Esophagus muscularis mucosa (tissue), 3 donors: ENCODE measurements around the gene LDAH.

Experiments
- POLR2A ChIP-seq: fragments of 450-650 bp; IDR thresholded peaks from one replicate; pipeline ENCODE4 v1.6.1; 2017; ENCODE audit warnings: antibody characterized with exemption, moderate library complexity, mild to moderate bottlenecking, low read depth
- POLR2AphosphoS5 ChIP-seq, 2 donors: sonication (generic); formaldehyde crosslinking; IDR thresholded peaks; one replicate each; pipeline ENCODE4 v1.6.1; 2017; ENCODE audit warnings: antibody characterized with exemption in 2 of 2
- TF ChIP-seq, protein P1 (sequence below), 3 experiments: fragments of 200-600 bp in 2 of 3; fragments of 450-650 bp in 1 of 3; sonication (generic) in 2 of 3; IDR thresholded peaks; one replicate each; pipeline ENCODE4 v1.5.1; 2017 to 2019; ENCODE audit warnings: antibody characterized with exemption in 3 of 3, mild to moderate bottlenecking in 2 of 3, moderate library complexity in 1 of 3

DNA sequence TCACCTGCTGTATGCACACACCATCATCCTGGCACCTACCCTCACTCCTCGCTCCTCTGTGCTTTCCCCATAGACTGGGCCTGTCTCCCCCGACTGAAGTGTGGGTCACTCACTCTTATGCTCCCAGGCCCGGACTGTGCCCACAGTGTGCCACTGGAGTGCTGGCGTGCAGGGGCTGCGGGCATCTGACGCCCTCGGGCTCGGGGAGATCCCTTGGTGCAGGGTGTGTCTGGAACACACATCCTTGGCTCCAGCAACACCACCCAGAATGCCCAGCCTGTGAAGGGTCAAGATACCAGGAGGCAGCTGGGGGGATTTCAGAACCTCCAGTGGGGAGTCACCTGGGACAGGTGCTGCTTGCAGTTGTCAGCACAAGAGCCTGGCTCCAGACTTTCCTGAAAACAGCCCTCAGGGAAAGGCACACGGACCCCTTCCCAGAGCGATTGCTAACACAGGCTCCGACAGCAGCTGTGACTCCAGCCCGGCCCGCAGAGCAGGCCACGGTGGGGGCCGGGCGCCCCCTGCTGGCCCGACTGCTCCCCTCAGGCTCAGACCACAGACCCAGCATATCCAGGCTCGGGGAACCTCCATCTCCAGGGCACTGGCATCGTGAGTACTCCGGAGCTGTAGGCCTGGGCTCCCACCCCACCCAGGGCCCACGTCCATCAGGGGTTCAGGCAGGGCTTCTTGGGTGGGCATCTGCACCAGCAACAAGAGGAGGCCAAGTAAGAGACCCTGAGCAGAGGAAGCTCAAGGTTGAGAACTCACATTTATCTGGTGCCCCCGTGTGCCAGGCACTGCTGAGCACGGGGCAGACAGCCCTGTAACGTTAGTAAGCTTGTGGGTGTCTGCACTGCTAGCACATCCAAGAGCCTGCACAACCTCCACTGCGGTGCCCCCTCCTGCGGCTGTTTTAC lies 180.6 kb downstream of the LDAH start:
- TF ChIP-seq, protein P1, sequence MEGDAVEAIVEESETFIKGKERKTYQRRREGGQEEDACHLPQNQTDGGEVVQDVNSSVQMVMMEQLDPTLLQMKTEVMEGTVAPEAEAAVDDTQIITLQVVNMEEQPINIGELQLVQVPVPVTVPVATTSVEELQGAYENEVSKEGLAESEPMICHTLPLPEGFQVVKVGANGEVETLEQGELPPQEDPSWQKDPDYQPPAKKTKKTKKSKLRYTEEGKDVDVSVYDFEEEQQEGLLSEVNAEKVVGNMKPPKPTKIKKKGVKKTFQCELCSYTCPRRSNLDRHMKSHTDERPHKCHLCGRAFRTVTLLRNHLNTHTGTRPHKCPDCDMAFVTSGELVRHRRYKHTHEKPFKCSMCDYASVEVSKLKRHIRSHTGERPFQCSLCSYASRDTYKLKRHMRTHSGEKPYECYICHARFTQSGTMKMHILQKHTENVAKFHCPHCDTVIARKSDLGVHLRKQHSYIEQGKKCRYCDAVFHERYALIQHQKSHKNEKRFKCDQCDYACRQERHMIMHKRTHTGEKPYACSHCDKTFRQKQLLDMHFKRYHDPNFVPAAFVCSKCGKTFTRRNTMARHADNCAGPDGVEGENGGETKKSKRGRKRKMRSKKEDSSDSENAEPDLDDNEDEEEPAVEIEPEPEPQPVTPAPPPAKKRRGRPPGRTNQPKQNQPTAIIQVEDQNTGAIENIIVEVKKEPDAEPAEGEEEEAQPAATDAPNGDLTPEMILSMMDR (IDR thresholded peaks at IDR 0.05), result peak; percentile 93 to 99 (median 96)
- no peak for TF ChIP-seq POLR2A
- peak; percentile 28 to 57 for TF ChIP-seq POLR2AphosphoS5 (IDR thresholded peaks at IDR 0.05)
